ENCODE measurements around the gene CLSTN2. TPM values are rescaled to one million over a fixed set of nuclear protein-coding genes. Genes with fewer than 3 reads are reported as not detected.

CLSTN2 gene
- total RNA-seq, 2 donors from 2014 or later: 3.5 to 60.3 TPM

DNA sequence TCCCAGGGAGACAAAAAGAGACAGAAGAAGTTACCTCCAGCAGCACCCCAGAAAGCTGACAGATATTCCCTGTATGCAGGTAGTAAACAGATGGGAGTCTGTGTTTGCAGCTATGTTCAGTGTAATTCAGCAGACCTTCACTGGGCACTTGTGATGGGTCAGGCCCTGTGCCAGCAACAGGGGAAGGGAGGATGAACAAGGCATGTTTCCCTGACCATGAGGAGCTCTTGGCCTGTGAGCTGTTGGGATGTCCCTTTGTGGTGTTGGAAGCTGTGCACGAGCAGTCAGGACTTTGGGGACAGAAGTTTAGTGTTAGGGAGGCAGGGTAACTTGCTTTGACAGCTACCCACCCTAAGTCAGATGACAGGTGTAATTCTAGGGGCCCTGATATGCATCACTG, 636.9 kb downstream of the CLSTN2 start:
- H3K27me3 ChIP-seq (replicated peaks; ENCODE audit: insufficient read depth): no peaks in the 10 kb centered on the region

DNA sequence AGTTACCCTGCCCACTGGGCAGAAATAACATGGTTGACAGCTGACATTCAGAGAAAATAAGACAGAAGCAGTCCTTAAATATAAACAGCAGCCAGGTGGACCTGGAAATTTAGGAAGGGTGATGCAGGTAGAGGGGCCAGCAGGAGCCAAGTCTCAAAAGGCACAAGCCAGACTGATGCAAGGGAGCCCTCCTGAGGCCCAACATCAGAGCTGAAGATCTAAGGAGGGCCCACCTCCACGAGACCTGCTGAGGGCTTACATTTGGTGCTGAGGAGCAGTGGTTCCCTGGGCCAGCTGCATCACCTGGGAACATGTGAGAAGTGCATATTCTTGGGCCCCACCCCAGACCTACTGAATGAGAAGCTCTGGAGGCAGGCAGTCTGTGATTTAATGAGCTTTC, 637.3 kb downstream of the CLSTN2 start:
- WGBS: 100% methylated on average over 1 of the region's 1 CpG
- Histone ChIP-seq H3K4me1 (replicated peaks) (no peaks in the 10 kb centered on the region), H3K27ac (no peak overlapping the region), H3K36me3 (no peaks in the 10 kb centered on the region), H3K27me3 (replicated peaks; ENCODE audit: insufficient read depth) (no peaks in the 10 kb centered on the region), H3K4me3 (no peak overlapping the region), H3K9me3 (no peaks in the 10 kb centered on the region)
- TF ChIP-seq POLR2A (IDR thresholded peaks at IDR 0.05) (no peak), POLR2AphosphoS5 (IDR thresholded peaks at IDR 0.05) (no peak)
- TF ChIP-seq, protein P1, sequence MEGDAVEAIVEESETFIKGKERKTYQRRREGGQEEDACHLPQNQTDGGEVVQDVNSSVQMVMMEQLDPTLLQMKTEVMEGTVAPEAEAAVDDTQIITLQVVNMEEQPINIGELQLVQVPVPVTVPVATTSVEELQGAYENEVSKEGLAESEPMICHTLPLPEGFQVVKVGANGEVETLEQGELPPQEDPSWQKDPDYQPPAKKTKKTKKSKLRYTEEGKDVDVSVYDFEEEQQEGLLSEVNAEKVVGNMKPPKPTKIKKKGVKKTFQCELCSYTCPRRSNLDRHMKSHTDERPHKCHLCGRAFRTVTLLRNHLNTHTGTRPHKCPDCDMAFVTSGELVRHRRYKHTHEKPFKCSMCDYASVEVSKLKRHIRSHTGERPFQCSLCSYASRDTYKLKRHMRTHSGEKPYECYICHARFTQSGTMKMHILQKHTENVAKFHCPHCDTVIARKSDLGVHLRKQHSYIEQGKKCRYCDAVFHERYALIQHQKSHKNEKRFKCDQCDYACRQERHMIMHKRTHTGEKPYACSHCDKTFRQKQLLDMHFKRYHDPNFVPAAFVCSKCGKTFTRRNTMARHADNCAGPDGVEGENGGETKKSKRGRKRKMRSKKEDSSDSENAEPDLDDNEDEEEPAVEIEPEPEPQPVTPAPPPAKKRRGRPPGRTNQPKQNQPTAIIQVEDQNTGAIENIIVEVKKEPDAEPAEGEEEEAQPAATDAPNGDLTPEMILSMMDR (IDR thresholded peaks at IDR 0.05): no peak
- intact Hi-C loops (cut with DNase I): no loop called here
- no peak for DNase-seq (ENCODE audit: low spot score)

More for the DNA sequence above, 636.9 kb downstream of the CLSTN2 start:
- no peak overlapping the region for H3K27ac ChIP-seq
- H3K4me1 ChIP-seq (replicated peaks): no peaks in the 10 kb centered on the region
- WGBS: 73% methylated on average over 1 of the region's 1 CpG
- H3K9me3 ChIP-seq: no peaks in the 10 kb centered on the region
- intact Hi-C loops (cut with DNase I): no loop called here
- DNase-seq (ENCODE audit: low spot score): no peak
- H3K36me3 ChIP-seq: no peaks in the 10 kb centered on the region
- TF ChIP-seq POLR2AphosphoS5 (IDR thresholded peaks at IDR 0.05) (no peak), POLR2A (IDR thresholded peaks at IDR 0.05) (no peak)
- TF ChIP-seq, protein P1 (IDR thresholded peaks at IDR 0.05): no peak
- H3K4me3 ChIP-seq: no peak overlapping the region

DNA sequence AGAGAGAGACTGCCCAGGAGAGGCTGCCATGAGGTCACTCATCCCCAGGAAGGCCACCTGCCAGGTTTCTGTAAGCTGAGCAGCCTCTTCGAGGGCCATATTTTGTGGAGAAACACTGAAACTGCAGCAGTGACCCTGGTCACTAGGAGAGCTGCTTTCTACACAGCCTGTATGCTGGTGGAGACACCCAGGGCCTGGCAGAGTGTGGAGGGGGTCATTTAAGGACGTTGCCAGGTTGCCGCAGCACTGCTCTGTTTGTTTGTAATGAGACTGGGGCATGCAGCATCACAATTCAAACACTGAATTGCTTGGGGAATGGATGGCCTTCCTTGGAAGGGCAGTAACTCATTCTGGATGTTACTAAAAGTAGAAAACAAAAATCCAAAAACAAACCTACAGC, 638.0 kb downstream of the CLSTN2 start:
- H3K27me3 ChIP-seq (replicated peaks; ENCODE audit: insufficient read depth): no peaks in the 10 kb centered on the region
- H3K4me3 ChIP-seq: no peak overlapping the region
- no peaks in the 10 kb centered on the region for H3K36me3 ChIP-seq
- TF ChIP-seq POLR2A (IDR thresholded peaks at IDR 0.05) (no peak), POLR2AphosphoS5 (IDR thresholded peaks at IDR 0.05) (no peak)
- TF ChIP-seq, protein P1 (IDR thresholded peaks at IDR 0.05): no peak
- intact Hi-C loops (cut with DNase I): no loop called here
- H3K4me1 ChIP-seq (replicated peaks): no peaks in the 10 kb centered on the region
- H3K9me3 ChIP-seq: no peaks in the 10 kb centered on the region
- H3K27ac ChIP-seq: no peak overlapping the region
- DNase-seq (ENCODE audit: low spot score): no peak
- WGBS: 54% methylated on average over 3 of the region's 3 CpGs

DNA sequence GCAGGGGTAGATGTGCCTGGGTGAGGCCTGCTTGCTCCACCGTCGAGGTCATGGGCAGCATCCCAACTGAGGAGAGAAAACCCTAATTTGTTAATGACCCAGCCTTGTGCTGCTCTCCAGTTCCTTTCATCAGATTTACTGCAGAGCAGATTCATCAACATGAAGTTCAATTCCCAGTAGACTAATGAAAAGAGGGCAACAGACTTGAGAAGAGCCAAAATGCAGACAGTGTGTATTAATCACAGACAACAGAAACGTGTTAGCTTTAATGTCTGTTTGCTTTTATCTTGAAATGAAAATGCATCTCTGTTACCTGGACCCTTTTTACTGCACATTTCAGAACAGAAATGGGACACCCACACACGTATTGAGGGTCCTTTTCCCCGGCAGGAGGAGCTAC, 639.4 kb downstream of the CLSTN2 start:
- TF ChIP-seq, protein P1 (IDR thresholded peaks at IDR 0.05): no peak
- TF ChIP-seq POLR2A (IDR thresholded peaks at IDR 0.05) (no peak), POLR2AphosphoS5 (IDR thresholded peaks at IDR 0.05) (no peak)
- no peak for DNase-seq (ENCODE audit: low spot score)
- Histone ChIP-seq H3K27ac (no peak overlapping the region), H3K36me3 (no peaks in the 10 kb centered on the region), H3K4me3 (no peak overlapping the region), H3K9me3 (no peaks in the 10 kb centered on the region), H3K27me3 (replicated peaks; ENCODE audit: insufficient read depth) (no peaks in the 10 kb centered on the region), H3K4me1 (replicated peaks) (no peaks in the 10 kb centered on the region)
- WGBS: 72% methylated on average over 5 of the region's 5 CpGs
- intact Hi-C loops (cut with DNase I): no loop called here

DNA sequence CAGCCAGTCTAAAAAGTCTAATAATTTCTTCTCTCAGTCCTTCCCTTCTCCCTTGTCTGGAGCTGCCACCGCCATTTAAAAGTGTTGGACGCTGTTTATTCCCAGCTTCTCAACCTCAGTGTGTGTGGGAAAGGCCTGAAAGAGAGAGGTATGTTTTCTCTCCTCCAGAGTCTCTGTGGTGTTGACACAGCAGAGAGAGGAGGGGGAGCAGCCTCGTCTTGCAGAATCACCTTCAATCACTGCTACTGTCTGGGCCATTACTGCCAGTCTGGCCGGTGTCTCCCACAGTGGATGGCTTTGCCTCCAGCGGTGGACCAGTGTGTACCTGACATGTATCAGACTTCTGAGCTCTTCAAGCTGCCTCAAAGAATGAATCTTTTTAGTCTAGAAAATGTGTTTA, 641.5 kb downstream of the CLSTN2 start:
- Histone ChIP-seq H3K36me3 (no peaks in the 10 kb centered on the region), H3K4me1 (replicated peaks) (no peaks in the 10 kb centered on the region), H3K9me3 (no peaks in the 10 kb centered on the region), H3K4me3 (no peak overlapping the region), H3K27ac (no peak overlapping the region), H3K27me3 (replicated peaks; ENCODE audit: insufficient read depth) (no peaks in the 10 kb centered on the region)
- intact Hi-C loops (cut with DNase I): no loop called here
- 59% methylated on average over 5 of the region's 5 CpGs for WGBS
- DNase-seq (ENCODE audit: low spot score): no peak
- TF ChIP-seq, protein P1 (IDR thresholded peaks at IDR 0.05): no peak
- TF ChIP-seq POLR2AphosphoS5 (IDR thresholded peaks at IDR 0.05): no peak
- no peak for TF ChIP-seq POLR2A (IDR thresholded peaks at IDR 0.05)

Measured in prostate gland (tissue), 2 donors.